HepG2 (cell line): ENCODE data around the gene LAMB2. TPM values are rescaled to one million over a fixed set of nuclear protein-coding genes. Genes with fewer than 3 reads are reported as not detected.

Source experiments
- ELF1 ChIP-seq: sonication (generic); formaldehyde crosslinking; IDR thresholded peaks from 2 replicates; pipeline ENCODE4 v1.4.0; 2020; ENCODE audit warnings: missing genetic modification reagents
- GATAD2A ChIP-seq: IDR thresholded peaks from 2 replicates; pipeline ENCODE4 v1.6.1; 2016
- GFI1 ChIP-seq: sonication (generic); formaldehyde crosslinking; IDR thresholded peaks from 2 replicates; pipeline ENCODE4 v1.5.0; 2020; ENCODE audit warnings: missing genetic modification reagents, mild to moderate bottlenecking, borderline replicate concordance
- HIVEP1 ChIP-seq: sonication (generic); formaldehyde crosslinking; IDR thresholded peaks from 2 replicates; pipeline ENCODE4 v1.4.0; 2020; ENCODE audit warnings: mild to moderate bottlenecking, missing genetic modification reagents
- HMGA1 ChIP-seq: sonication (generic); formaldehyde crosslinking; conservative IDR thresholded peaks from 2 replicates; pipeline ENCODE4 v1.4.0; 2020; ENCODE audit warnings: missing genetic modification reagents
- HOXA5 ChIP-seq: sonication (generic); formaldehyde crosslinking; IDR thresholded peaks from 2 replicates; pipeline ENCODE4 v1.4.0; 2020; ENCODE audit warnings: missing genetic modification reagents
- HOXA9 ChIP-seq: sonication (generic); formaldehyde crosslinking; IDR thresholded peaks from 2 replicates; pipeline ENCODE4 v1.8.1; 2022; ENCODE audit warnings: missing genetic modification reagents, mild to moderate bottlenecking, moderate library complexity, borderline replicate concordance
- KDM3A ChIP-seq: IDR thresholded peaks from 2 replicates; pipeline ENCODE4 v1.6.1; 2018; ENCODE audit warnings: low read depth, missing compliant biosample characterization
- NFATC3 ChIP-seq: sonication (generic); formaldehyde crosslinking; IDR thresholded peaks from 2 replicates; pipeline ENCODE4 v1.5.1; 2020; ENCODE audit warnings: mild to moderate bottlenecking, missing genetic modification reagents
- NONO ChIP-seq, 2 experiments: fragments of 450-650 bp in 1 of 2; sonication (generic) in 1 of 2; formaldehyde crosslinking in 1 of 2; IDR thresholded peaks in 1 of 2; conservative IDR thresholded peaks in 1 of 2; 2 replicates each; pipeline versions ENCODE4 v1.6.1 to v1.8.0; 2017 to 2022; ENCODE audit warnings: mild to moderate bottlenecking in 1 of 2, missing genetic modification reagents in 1 of 2, moderate library complexity in 1 of 2
- POLR2A ChIP-seq, 2 experiments: IDR thresholded peaks; 2 replicates each; pipeline ENCODE4 v1.6.1; 2011; ENCODE audit warnings: low read depth in 2 of 2, low read length in 2 of 2, mild to moderate bottlenecking in 1 of 2, moderate library complexity in 1 of 2; ENCODE audit not compliant: insufficient read depth in 1 of 2
- SRSF1 ChIP-seq: fragments of 200-400 bp; formaldehyde crosslinking; optimal IDR thresholded peaks from 2 replicates; pipeline ENCODE3; 2017; ENCODE audit warnings: mild to moderate bottlenecking, low read depth, low read length, moderate library complexity
- ZFYVE20 ChIP-seq: sonication (generic); formaldehyde crosslinking; IDR thresholded peaks from 2 replicates; pipeline ENCODE4 v1.8.0; 2023; ENCODE audit warnings: low read depth, mild to moderate bottlenecking, moderate library complexity, missing genetic modification reagents, borderline replicate concordance
- ZNF30 ChIP-seq: sonication (generic); formaldehyde crosslinking; IDR thresholded peaks from 2 replicates; pipeline ENCODE4 v1.5.0; 2020; ENCODE audit warnings: mild to moderate bottlenecking, missing genetic modification reagents
- ZNF557 ChIP-seq: sonication (generic); formaldehyde crosslinking; IDR thresholded peaks from 2 replicates; pipeline ENCODE4 v1.4.0; 2020; ENCODE audit warnings: missing genetic modification reagents
- ZNF569 ChIP-seq: sonication (generic); formaldehyde crosslinking; IDR thresholded peaks from 2 replicates; pipeline ENCODE4 v1.5.0; 2020; ENCODE audit warnings: mild to moderate bottlenecking, missing genetic modification reagents, moderate library complexity, borderline replicate concordance
- ZNF605 ChIP-seq: sonication (generic); formaldehyde crosslinking; IDR thresholded peaks from 2 replicates; pipeline ENCODE4 v1.8.0; 2022; ENCODE audit warnings: mild to moderate bottlenecking, missing genetic modification reagents
- ZNF747 ChIP-seq: sonication (generic); formaldehyde crosslinking; IDR thresholded peaks from 2 replicates; pipeline ENCODE4 v1.8.1; 2023; ENCODE audit warnings: missing genetic modification reagents, mild to moderate bottlenecking, borderline replicate concordance
- ZSCAN9 ChIP-seq: IDR thresholded peaks from 2 replicates; pipeline ENCODE4 v1.6.1; 2016; ENCODE audit warnings: borderline replicate concordance
- polyA plus RNA-seq, 8 experiments: library from polyadenylated mRNA; depleted of rRNA in 3 of 8; stranded (reverse) in 7 of 8; unstranded in 1 of 8; fragments of >200 nt; fragmentation: Illumina TruSeq in 4 of 8; extraction: Trizol in 4 of 8; gene quantifications; 2 replicates each; pipeline versions ENCODE4 v1.2.1 to v1.2.3, GENCODE V29; 2011 to 2016; ENCODE audit warnings: low read depth in 4 of 8, missing spikeins in 1 of 8, mixed read lengths in 1 of 8; ENCODE audit not compliant: insufficient read depth in 1 of 8
- total RNA-seq, 5 experiments: library from RNA; depleted of rRNA; stranded (reverse); fragments of >200 nt; fragmentation: Illumina TruSeq; extraction: Trizol; gene quantifications; 2 replicates each; pipeline ENCODE4 v1.2.3, GENCODE V29; 2016; ENCODE audit warnings: low read depth in 1 of 5
- TF ChIP-seq, protein P1 (sequence below): sonication (generic); formaldehyde crosslinking; IDR thresholded peaks from 2 replicates; pipeline ENCODE4 v1.5.1; 2020; ENCODE audit warnings: mild to moderate bottlenecking, missing genetic modification reagents
- TF ChIP-seq, protein P2 (sequence below): sonication (generic); formaldehyde crosslinking; IDR thresholded peaks from 2 replicates; pipeline ENCODE4 v1.4.0; 2020; ENCODE audit warnings: missing genetic modification reagents
- TF ChIP-seq, protein P3 (sequence below): sonication (generic); formaldehyde crosslinking; IDR thresholded peaks from 2 replicates; pipeline ENCODE4 v1.5.1; 2020; ENCODE audit warnings: missing genetic modification reagents, mild to moderate bottlenecking, borderline replicate concordance
- TF ChIP-seq, protein P4 (sequence below): sonication (generic); formaldehyde crosslinking; IDR thresholded peaks from 2 replicates; pipeline ENCODE4 v1.5.1; 2020; ENCODE audit warnings: missing genetic modification reagents, mild to moderate bottlenecking, borderline replicate concordance

Gene LAMB2
- total and polyA plus RNA-seq, 2 of the 13 experiments (the other 11 are each of a cell fraction or from before 2014, with no cell fraction given) = 208 to 443 TPM

DNA sequence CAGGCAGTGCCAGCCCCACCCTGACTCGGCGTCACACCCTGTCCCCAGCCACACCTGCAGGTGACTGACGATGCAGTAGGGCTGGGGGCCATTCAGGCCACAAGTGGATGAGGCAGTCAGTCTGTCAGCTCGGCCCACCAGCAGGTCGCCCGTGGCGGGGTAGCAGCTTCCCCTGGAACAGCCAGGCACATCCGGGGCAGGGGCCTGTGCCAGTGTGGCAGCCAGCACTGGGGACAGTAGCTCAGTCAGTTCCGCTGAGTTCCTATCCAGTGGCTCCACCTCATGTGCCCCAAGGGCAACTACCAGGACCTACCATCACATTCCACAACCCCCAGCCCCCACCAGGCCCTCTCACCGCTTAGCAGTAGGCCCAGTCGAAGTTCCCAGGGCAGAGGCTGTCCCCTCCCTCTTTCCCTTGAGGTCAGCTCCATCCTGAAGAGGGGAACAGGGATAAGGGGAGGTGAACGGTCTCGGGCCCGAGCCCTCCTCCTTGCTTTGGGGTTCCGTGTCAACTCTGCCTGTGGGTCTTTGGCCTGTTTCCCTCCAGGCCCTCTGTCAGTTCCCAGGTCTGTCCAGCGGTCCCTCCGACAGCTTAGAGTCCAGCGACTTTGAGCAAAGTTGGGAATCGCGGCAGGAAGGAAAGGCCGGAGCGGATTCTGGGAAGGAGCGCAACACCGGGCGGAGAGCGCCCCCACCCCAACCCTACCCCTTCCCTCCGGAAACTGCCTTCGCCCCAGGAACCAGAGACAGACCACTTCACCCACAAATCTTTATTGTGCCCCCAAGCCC, at the start of gene LAMB2 (continued):
- TF ChIP-seq ZNF569 (CRISPR knock-in tag) = 0 out of 2 replicates have a peak, but pooled peaks have one; percentile 65
- peak; percentile 52 to 82; a peak in 2 of 4 replicates for TF ChIP-seq POLR2A (IDR thresholded peaks at IDR 0.05; ENCODE audit: insufficient read depth in 1 of 2, low read depth in 2 of 2, low read length in 2 of 2)
- TF ChIP-seq HIVEP1 (CRISPR knock-in tag) = no peak
- no peak for TF ChIP-seq SRSF1
- TF ChIP-seq, protein P1, sequence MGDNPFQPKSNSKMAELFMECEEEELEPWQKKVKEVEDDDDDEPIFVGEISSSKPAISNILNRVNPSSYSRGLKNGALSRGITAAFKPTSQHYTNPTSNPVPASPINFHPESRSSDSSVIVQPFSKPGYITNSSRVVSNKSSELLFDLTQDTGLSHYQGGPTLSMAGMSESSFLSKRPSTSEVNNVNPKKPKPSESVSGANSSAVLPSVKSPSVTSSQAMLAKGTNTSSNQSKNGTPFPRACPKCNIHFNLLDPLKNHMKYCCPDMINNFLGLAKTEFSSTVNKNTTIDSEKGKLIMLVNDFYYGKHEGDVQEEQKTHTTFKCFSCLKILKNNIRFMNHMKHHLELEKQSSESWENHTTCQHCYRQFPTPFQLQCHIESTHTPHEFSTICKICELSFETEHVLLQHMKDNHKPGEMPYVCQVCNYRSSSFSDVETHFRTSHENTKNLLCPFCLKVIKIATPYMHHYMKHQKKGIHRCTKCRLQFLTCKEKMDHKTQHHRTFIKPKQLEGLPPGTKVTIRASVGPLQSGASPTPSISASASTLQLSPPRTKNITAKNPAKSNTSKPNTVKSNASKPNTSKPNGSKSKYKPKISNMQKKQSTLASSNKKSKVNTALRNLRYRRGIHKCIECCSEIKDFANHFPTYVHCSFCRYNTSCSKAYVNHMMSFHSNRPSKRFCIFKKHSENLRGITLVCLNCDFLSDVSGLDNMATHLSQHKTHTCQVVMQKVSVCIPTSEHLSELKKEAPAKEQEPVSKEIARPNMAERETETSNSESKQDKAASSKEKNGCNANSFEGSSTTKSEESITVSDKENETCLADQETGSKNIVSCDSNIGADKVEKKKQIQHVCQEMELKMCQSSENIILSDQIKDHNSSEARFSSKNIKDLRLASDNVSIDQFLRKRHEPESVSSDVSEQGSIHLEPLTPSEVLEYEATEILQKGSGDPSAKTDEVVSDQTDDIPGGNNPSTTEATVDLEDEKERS (CRISPR knock-in tag) = no peak
- no peak for TF ChIP-seq GFI1 (CRISPR knock-in tag)
- peak; percentile 76 for TF ChIP-seq HOXA5 (CRISPR knock-in tag)
- no peak; the same call in 1 of the 2 replicates for TF ChIP-seq ZNF557 (CRISPR knock-in tag)
- TF ChIP-seq, protein P2, sequence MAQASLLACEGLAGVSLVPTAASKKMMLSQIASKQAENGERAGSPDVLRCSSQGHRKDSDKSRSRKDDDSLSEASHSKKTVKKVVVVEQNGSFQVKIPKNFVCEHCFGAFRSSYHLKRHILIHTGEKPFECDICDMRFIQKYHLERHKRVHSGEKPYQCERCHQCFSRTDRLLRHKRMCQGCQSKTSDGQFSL (CRISPR knock-in tag) = 0 out of 2 replicates have a peak, but pooled peaks have one; percentile 21
- no peak for TF ChIP-seq HOXA9 (CRISPR knock-in tag)
- TF ChIP-seq, protein P3, sequence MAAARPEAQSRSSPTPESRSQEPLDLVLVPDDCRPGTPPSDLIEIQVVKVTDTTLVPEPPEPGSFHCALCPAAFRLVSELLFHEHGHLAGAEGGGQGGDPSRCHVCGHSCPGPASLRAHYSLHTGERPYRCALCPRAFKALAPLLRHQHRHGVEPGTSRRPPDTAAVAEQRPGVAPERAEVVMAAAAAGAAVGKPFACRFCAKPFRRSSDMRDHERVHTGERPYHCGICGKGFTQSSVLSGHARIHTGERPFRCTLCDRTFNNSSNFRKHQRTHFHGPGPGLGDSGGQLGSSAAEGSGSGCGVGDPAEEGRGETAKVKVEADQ (CRISPR knock-in tag) = peak; percentile 69; the same call in 1 of the 2 replicates
- TF ChIP-seq ZNF30 (CRISPR knock-in tag) = no peak
- TF ChIP-seq ZNF605 (CRISPR knock-in tag) = peak; percentile 83; the same call in 1 of the 2 replicates
- TF ChIP-seq ZNF747 (CRISPR knock-in tag) = no peak
- no peak for TF ChIP-seq ZSCAN9
- TF ChIP-seq, protein P4, sequence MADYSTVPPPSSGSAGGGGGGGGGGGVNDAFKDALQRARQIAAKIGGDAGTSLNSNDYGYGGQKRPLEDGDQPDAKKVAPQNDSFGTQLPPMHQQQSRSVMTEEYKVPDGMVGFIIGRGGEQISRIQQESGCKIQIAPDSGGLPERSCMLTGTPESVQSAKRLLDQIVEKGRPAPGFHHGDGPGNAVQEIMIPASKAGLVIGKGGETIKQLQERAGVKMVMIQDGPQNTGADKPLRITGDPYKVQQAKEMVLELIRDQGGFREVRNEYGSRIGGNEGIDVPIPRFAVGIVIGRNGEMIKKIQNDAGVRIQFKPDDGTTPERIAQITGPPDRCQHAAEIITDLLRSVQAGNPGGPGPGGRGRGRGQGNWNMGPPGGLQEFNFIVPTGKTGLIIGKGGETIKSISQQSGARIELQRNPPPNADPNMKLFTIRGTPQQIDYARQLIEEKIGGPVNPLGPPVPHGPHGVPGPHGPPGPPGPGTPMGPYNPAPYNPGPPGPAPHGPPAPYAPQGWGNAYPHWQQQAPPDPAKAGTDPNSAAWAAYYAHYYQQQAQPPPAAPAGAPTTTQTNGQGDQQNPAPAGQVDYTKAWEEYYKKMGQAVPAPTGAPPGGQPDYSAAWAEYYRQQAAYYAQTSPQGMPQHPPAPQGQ = no peak
- peak; percentile 63; the same call in 1 of the 2 replicates for TF ChIP-seq KDM3A
- TF ChIP-seq ELF1 (CRISPR knock-in tag) = no peak
- TF ChIP-seq NFATC3 = no peak
- TF ChIP-seq NONO (IDR thresholded peaks at IDR 0.05) = no peak
- 0 out of 2 replicates have a peak, but pooled peaks have one; percentile 58 for TF ChIP-seq NONO (CRISPR knock-in tag; conservative IDR thresholded peaks at IDR 0.05)
- no peak for TF ChIP-seq HMGA1 (CRISPR knock-in tag)
- TF ChIP-seq ZFYVE20 (CRISPR knock-in tag) = no peak
- peak; percentile 54 for TF ChIP-seq GATAD2A (CRISPR knock-in tag)
